Upper lobe of right lung (tissue), 1 donor: ENCODE measurements around the gene RIPPLY2. TPM values are rescaled to one million over a fixed set of nuclear protein-coding genes. Genes with fewer than 3 reads are reported as not detected.

Experiments used
- ATAC-seq: fragments of 200-7000 bp; cut with Tn5 transposase; one replicate; pipeline ENCODE4 v1.9.1; 2020; ENCODE audit warnings: mild to moderate bottlenecking, moderate library complexity
- DNase-seq: peaks from one replicate; pipeline ENCODE4 v3.0.0-alpha.2; 2020
- H3K27ac ChIP-seq: fragments of 200-600 bp; one replicate; pipeline ENCODE4 v1.8.0; 2022
- H3K27me3 ChIP-seq: fragments of 200-600 bp; one replicate; pipeline ENCODE4 v1.8.0; 2022; ENCODE audit warnings: mild to moderate bottlenecking
- H3K36me3 ChIP-seq: fragments of 200-600 bp; one replicate; pipeline ENCODE4 v1.8.0; 2022
- H3K4me1 ChIP-seq: fragments of 200-600 bp; one replicate; pipeline ENCODE4 v1.8.0; 2022
- H3K4me3 ChIP-seq: fragments of 200-600 bp; one replicate; pipeline ENCODE4 v1.8.0; 2022; ENCODE audit warnings: mild to moderate bottlenecking
- H3K9me3 ChIP-seq: fragments of 200-600 bp; one replicate; pipeline ENCODE4 v1.8.0; 2022
- intact Hi-C: fragments of 100-400 bp; cut with DNase I; formaldehyde crosslinking; loops from one replicate; pipeline ENCODE4 v1.11.0; 2022
- total RNA-seq: library from RNA; stranded (reverse); fragmentation: NEBNext Ultra II Directional; extraction: Animal tissue kit (Norgen Biotek cat#: 25700); gene quantifications from one replicate; pipeline ENCODE4 v1.2.1, GENCODE V29; 2021
- TF ChIP-seq, protein P1 (sequence below): fragments of 200-600 bp; IDR thresholded peaks from one replicate; pipeline ENCODE4 v1.8.0; 2022; ENCODE audit warnings: antibody characterized with exemption
- donor health status: DM: no; HTN: yes; CAD: no; lungs with severe emphysema.

RIPPLY2 gene
- total RNA-seq, 1 donor from 2014 or later = not detected

DNA sequence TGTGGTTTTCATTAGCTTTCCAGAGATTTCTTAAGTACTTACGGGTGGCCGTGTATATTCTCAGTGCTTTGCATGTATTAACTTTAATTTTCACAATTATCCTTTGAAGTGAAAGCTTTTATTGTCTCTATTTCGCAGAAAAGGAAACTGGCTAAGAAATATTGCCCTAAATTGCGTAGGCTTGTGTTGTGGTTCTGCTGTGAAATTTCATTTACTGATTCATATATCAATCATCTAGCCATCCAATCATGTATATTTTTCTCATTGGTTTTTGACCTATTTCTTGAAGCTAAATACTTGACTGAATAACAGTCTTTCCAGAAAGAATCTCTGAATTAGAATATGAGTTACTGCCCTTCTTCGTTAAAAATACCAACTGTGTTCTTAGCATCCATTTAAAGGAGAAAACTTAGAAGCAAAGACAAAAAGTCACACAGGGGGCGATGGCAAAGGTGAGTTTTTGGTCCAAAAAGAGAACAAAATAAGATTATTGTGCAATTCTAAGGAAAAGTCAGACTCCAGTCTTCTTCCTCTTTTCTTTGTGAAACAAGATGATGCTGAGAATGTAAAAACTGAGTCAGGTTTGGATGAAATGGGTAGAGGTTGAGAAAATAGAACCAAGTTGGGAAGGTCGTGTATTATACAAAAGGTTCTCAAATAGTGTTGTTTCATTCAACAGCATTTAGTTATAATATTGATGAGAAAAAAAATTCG, 7.8 kb downstream of the RIPPLY2 start:
- no peaks in the 10 kb centered on the region for H3K27me3 ChIP-seq
- H3K36me3 ChIP-seq = peaks cover 17% of the 10 kb centered on the region
- H3K4me1 ChIP-seq = peaks cover 18% of the 10 kb centered on the region
- DNase-seq (no peak), ATAC-seq (no peak)
- peak overlapping the region; percentile 76 for H3K4me3 ChIP-seq
- H3K27ac ChIP-seq = no peak overlapping the region
- intact Hi-C loops = no loop called here
- TF ChIP-seq, protein P1, sequence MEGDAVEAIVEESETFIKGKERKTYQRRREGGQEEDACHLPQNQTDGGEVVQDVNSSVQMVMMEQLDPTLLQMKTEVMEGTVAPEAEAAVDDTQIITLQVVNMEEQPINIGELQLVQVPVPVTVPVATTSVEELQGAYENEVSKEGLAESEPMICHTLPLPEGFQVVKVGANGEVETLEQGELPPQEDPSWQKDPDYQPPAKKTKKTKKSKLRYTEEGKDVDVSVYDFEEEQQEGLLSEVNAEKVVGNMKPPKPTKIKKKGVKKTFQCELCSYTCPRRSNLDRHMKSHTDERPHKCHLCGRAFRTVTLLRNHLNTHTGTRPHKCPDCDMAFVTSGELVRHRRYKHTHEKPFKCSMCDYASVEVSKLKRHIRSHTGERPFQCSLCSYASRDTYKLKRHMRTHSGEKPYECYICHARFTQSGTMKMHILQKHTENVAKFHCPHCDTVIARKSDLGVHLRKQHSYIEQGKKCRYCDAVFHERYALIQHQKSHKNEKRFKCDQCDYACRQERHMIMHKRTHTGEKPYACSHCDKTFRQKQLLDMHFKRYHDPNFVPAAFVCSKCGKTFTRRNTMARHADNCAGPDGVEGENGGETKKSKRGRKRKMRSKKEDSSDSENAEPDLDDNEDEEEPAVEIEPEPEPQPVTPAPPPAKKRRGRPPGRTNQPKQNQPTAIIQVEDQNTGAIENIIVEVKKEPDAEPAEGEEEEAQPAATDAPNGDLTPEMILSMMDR = no peak
- H3K9me3 ChIP-seq = no peaks in the 10 kb centered on the region

DNA sequence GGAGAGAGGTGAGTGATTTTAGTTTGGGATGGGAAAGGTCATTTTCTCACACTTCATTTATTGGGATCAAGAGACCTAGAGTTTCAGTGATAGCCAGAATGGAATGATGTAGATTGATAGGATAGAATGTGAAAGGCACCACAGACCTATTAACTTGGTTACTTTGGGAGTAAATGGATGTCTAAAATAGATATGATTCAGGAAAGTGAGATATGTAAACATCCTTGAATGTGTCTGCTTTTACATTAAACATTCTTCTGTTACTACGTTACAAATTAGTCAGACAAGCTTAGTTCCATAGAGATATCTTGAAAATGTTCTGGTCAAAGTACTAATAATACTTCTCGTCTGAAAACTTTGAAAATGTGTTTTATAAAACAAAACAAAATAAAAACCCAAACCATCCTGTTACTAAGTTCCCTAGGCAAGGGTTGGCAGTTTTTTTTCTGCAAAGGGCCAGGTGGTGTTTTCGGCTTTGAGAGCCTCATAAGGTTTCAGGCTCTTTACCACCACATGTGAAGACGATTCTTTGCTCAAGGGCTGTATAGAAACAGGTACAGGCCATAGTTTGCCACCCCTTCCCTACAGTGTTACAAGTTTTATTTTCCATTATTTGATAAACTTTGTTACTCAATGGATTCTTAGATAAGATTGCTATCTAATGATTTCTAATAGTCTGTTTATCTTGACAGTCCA, 9.8 kb downstream of the RIPPLY2 start:
- ATAC-seq (no peak), DNase-seq (no peak)
- TF ChIP-seq, protein P1 = no peak
- Histone ChIP-seq H3K27ac (no peak overlapping the region), H3K27me3 (no peaks in the 10 kb centered on the region), H3K9me3 (no peaks in the 10 kb centered on the region), H3K36me3 (peaks cover 25% of the 10 kb centered on the region), H3K4me1 (peaks cover 18% of the 10 kb centered on the region), H3K4me3 (no peak overlapping the region)
- intact Hi-C loops = no loop called here

DNA sequence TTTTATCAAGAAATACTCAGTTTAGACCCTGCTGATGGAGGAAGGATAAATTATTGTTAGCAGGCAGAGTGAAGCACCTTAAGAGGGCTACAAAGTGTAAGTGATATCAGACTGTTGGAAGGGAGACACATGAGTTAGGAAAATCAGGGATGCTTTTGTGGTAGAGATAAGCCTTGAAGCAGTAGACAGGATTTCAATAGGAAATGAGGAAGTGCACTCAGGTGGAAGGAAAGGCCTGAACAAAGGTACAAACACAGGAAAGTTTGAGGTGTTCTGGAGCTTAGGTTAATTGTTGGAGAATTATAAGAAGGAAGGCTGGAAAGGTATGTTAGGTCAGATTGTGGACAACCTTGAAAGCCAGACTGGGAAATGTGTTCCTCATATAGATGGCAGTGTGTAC, 13.9 kb downstream of the RIPPLY2 start:
- Histone ChIP-seq H3K27ac (no peak overlapping the region), H3K27me3 (no peaks in the 10 kb centered on the region), H3K9me3 (no peaks in the 10 kb centered on the region), H3K4me3 (no peak overlapping the region), H3K4me1 (no peaks in the 10 kb centered on the region), H3K36me3 (peaks cover 25% of the 10 kb centered on the region)
- intact Hi-C loops = no loop called here
- TF ChIP-seq, protein P1 = no peak
- DNase-seq (no peak), ATAC-seq (no peak)

DNA sequence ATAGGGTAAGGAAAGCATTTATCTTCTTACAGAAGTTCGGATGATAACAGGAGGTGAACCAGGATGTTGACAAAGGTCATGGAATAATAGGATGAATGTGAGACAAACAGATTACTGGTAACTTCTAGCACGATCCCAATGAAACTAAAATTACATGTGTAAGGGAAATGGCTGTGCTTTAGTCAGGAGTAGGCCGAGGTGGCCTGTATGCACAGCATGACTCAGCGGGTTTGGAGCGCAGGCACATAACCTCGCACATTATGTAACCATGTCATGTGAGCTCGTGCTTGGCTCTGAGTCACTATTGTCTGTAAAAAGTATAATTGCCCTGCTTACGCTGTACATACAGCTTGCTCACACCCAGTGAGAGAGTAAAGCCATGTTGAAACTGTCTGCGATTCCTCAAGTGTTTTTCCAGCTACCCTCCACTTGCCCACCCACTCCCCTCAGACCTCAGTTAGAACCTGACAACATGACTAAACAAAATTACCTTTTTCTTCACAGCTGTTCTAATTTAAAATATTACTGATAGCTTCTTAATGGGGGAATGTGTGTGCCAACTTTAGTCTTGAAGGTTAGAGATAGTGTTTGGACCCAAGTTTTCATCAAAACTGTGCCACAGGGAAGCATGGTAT, 14.5 kb downstream of the RIPPLY2 start:
- Histone ChIP-seq H3K4me1 (no peaks in the 10 kb centered on the region), H3K36me3 (peaks cover 25% of the 10 kb centered on the region), H3K27me3 (no peaks in the 10 kb centered on the region), H3K4me3 (no peak overlapping the region), H3K27ac (no peak overlapping the region), H3K9me3 (no peaks in the 10 kb centered on the region)
- intact Hi-C loops = no loop called here
- DNase-seq (peak; percentile 72), ATAC-seq (peak; percentile 92)
- TF ChIP-seq, protein P1 = no peak

DNA sequence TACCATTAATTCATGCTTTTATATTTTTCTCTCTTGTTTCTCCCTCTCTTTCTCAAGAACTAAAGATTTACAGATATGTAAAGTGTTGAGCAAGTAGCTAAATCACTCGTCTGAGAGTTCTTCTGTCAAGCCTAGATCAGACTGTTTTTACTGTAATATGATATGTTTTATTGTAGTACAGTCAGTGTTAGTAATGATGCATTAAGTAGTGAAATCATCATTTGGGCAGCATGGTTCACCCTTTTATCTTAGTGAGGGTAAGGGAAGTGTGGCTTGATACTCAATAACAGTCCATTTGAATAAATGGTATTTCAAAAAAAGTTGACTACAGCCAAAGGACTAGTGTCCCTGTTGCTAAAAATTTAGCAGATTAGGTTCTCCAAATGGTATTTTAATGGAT, 15.5 kb downstream of the RIPPLY2 start:
- TF ChIP-seq, protein P1 = no peak
- Histone ChIP-seq H3K4me3 (no peak overlapping the region), H3K36me3 (peaks cover 25% of the 10 kb centered on the region), H3K9me3 (no peaks in the 10 kb centered on the region), H3K4me1 (no peaks in the 10 kb centered on the region), H3K27me3 (no peaks in the 10 kb centered on the region), H3K27ac (no peak overlapping the region)
- DNase-seq = no peak
- ATAC-seq = no peak
- intact Hi-C loops = no loop called here
